Stimulated activated CD4-positive, alpha-beta T cell treated with anti-CD3 and anti-CD28 coated beads, Interleukin-15, amount 100 ng/mL, for 1 hour (primary cell): ENCODE data around the gene RGS12.

Experiments used
- DNase-seq, 2 donors: peaks; one replicate each; pipeline ENCODE4 v3.0.0-alpha.2; 2020; ENCODE audit warnings: low read depth in 1 of 2, low spot score in 1 of 2

Gene RGS12

GRCh38 chr4:3276986-3277385 lies 15.8 kb upstream of the RGS12 start:
- no peak for DNase-seq

- no peak for DNase-seq
These were observed 12.4 kb upstream of the RGS12 start for GRCh38 chr4:3280466-3280865.

- DNase-seq, result no peak
These were observed 9.3 kb upstream of the RGS12 start for GRCh38 chr4:3283483-3283882.

GRCh38 chr4:3283916-3284315 lies 8.9 kb upstream of the RGS12 start:
- DNase-seq, result no peak

GRCh38 chr4:3284734-3285557 lies 7.9 kb upstream of the RGS12 start:
- DNase-seq, result no peak

- DNase-seq, result no peak
These were observed 7.1 kb upstream of the RGS12 start for GRCh38 chr4:3285558-3286334.

GRCh38 chr4:3286335-3287175 lies 6.3 kb upstream of the RGS12 start:
- DNase-seq, result no peak

- no peak for DNase-seq
These were observed 5.4 kb upstream of the RGS12 start for GRCh38 chr4:3287271-3287971.

GRCh38 chr4:3287972-3288570 lies 4.8 kb upstream of the RGS12 start:
- DNase-seq, result no peak

- no peak for DNase-seq
These were observed 4.2 kb upstream of the RGS12 start for GRCh38 chr4:3288571-3289094.

- no peak for DNase-seq
These were observed 2.3 kb upstream of the RGS12 start for GRCh38 chr4:3290476-3290875.

GRCh38 chr4:3290889-3291321 lies 1.9 kb upstream of the RGS12 start:
- no peak for DNase-seq

- no peak for DNase-seq
These were observed 1.3 kb upstream of the RGS12 start for GRCh38 chr4:3291411-3291968.

GRCh38 chr4:3291969-3292570 lies 751 bp upstream of the RGS12 start:
- no peak for DNase-seq

- no peak for DNase-seq
These were observed 875 bp downstream of the RGS12 start for GRCh38 chr4:3293401-3294391.

GRCh38 chr4:3294401-3295241 lies 1.8 kb downstream of the RGS12 start:
- DNase-seq, result no peak

GRCh38 chr4:3295837-3296624 lies 3.2 kb downstream of the RGS12 start:
- no peak for DNase-seq
